Measurements from ENCODE around the gene ENTPD2. TPM values are rescaled to one million over a fixed set of nuclear protein-coding genes. Genes with fewer than 3 reads are reported as not detected.

ENTPD2 gene
- total RNA-seq, 2 donors from 2014 or later = not detected

DNA sequence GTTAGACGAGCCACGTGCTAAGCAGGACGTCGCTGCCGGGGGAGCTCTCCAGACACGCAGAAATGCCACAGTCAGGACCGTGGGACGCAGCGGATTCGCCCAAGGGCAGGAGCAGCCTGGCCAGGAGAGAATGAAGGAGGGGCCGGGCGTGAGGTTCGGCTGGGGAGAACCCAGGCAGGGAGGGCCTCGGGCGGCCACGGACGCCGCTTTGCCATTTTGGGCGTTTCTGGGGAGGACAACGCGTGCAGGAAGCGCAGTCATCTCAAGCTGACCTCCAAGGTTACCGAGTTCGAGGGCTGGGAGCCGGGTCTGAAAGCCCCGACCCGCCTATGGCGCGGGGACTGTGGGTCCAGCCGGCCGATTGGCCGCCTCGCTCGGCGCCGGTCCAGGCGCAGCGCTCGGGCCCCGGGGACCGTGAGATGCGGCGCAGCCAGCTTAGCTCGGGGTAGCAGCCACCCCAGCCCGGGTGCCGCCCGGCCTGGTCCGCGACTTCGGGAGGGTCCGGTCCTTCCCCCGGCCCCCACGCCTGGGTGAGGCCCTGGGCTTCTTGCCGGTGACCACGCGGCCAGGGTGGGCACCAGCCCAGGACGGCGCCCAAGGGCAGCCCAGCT is 32.2 kb upstream of the ENTPD2 start:
- H3K27ac Mint-ChIP-seq = peak overlapping the region; percentile 87 to 92
- no peaks in the 10 kb centered on the region for H3K36me3 Mint-ChIP-seq
- H3K4me1 Mint-ChIP-seq (ENCODE audit: low read depth in 2 of 2) = peaks cover 23 to 29% of the 10 kb centered on the region in 2 donors
- DNase-seq (ENCODE audit: low spot score) = no peak
- H3K4me3 Mint-ChIP-seq = peak overlapping the region; percentile 95
- no peaks in the 10 kb centered on the region for H3K27me3 Mint-ChIP-seq
- H3K9me3 Mint-ChIP-seq = no peaks in the 10 kb centered on the region
- ATAC-seq = peak in 1 of 2 donors; percentile 2

DNA sequence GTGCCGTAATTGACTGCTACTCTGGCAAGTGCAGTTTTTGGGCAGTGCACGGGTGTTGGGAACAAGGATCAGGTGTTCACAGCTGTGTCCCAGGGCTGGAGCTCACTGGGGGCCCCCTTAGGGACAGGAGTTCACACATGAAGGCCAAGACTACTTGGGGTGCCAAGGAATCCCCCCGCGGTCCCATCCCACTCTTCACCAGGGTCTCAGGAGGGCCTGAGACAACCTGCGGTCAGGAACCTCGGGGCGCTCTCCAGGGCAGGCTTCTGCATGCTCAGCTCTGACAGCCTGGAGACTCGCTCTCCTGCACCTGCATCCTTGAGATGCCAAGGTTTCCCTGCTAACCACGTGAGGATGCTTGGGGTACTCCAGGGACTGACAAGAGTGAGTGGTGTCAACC is 30.7 kb upstream of the ENTPD2 start:
- no peaks in the 10 kb centered on the region for H3K27me3 Mint-ChIP-seq
- no peaks in the 10 kb centered on the region for H3K36me3 Mint-ChIP-seq
- no peak overlapping the region for H3K27ac Mint-ChIP-seq
- DNase-seq (ENCODE audit: low spot score) = no peak
- H3K4me1 Mint-ChIP-seq (ENCODE audit: low read depth in 2 of 2) = peaks cover 24 to 27% of the 10 kb centered on the region in 2 donors
- no peaks in the 10 kb centered on the region for H3K9me3 Mint-ChIP-seq
- ATAC-seq = no peak
- H3K4me3 Mint-ChIP-seq = no peak overlapping the region

DNA sequence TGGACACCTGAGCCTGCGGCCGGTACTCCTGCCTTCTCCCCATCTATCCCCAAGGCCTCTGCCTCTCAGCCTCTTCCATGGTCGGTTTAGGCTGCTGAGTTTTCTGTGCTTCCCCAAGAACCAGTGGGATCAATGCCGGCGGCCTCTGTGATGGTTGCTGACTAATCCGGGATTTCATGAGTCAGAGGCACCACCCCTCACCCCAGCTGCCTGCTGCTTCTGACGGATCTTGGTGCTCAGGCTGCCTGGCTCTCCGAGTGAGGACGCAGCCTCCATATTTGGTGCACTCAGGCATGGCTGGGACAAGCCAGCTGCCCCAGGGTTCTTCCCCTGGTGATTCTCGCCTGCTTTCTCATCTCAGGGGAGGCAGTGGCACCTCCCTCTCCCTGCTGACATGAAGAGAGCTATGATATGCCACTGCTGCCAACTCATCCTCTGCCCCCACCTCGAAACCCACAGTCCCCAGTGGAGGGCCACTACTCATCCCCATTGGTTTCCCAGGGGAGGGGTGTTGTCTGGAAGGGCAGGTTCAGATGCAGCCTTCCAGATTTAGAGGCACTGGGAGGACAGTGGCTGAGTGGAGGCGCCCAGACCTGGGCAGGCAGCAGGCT is 29.6 kb upstream of the ENTPD2 start:
- H3K4me1 Mint-ChIP-seq (ENCODE audit: low read depth in 2 of 2) = peaks cover 18 to 19% of the 10 kb centered on the region in 2 donors
- DNase-seq (ENCODE audit: low spot score) (no peak), ATAC-seq (no peak)
- no peak overlapping the region for H3K27ac Mint-ChIP-seq
- H3K4me3 Mint-ChIP-seq = no peak overlapping the region
- no peaks in the 10 kb centered on the region for H3K27me3 Mint-ChIP-seq
- H3K36me3 Mint-ChIP-seq = no peaks in the 10 kb centered on the region
- no peaks in the 10 kb centered on the region for H3K9me3 Mint-ChIP-seq

DNA sequence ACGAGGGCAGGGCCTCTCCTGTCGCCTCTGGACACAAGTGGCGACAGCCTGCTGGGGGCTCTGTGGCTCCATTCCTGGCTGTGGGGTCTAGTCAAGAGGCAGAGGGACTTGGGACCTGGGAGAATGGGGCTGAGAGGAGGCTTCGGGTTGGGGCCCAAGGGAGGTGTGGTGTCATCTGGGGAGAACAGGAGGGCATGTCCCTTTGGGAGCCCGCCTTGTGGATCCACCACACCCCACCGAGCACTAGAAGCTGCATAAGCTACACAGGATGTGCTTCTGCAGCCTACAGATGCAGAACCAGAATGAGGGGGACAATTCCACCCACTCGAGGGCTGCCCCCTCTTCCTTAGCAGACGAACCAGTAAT is 29.0 kb upstream of the ENTPD2 start:
- H3K9me3 Mint-ChIP-seq = no peaks in the 10 kb centered on the region

DNA sequence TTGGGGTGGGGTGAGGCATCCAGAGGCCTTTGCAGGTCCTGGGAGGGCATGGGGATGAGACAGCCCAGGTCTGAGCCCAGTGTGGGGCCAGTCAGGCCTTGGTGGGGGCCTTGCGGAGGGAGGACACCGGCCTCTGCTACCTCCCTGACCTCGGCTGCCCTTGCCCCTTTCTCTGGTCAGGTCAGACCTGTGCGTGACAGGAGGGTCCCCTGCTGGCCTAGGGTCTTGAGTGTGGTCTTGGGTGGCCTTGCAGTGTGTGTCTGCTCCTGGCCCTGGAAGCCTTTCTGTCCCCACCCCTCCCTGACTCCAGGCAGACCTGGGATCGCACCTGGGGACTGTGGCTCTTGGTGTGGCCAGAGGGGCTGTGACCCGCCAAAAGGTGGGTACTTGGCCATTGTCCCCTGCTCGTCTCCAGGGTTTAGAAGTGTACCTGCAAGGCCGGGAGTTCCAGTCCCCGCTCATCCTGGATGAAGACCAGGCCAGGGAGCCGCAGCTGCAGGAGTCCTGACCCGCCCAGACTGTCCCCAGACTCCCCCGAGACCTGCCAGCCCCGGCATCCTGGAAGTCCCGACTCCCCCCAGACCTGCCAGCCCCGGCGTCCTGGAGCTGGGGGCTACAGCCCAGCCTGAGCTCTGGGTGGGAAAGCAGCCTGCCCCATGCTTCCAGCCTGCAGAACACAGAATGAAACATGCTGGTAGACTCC is 28.5 kb upstream of the ENTPD2 start:
- Mint-ChIP-seq H3K36me3 (no peaks in the 10 kb centered on the region), H3K4me1 (ENCODE audit: low read depth in 2 of 2) (peaks cover 7% of the 10 kb centered on the region in 2 donors), H3K27me3 (no peaks in the 10 kb centered on the region), H3K4me3 (no peak overlapping the region), H3K27ac (no peak overlapping the region), H3K9me3 (no peaks in the 10 kb centered on the region)
- ATAC-seq (no peak), DNase-seq (ENCODE audit: low spot score) (no peak)

More for the DNA sequence above, 29.0 kb upstream of the ENTPD2 start:
- no peak for ATAC-seq
- Mint-ChIP-seq H3K4me3 (no peak overlapping the region), H3K27ac (no peak overlapping the region), H3K27me3 (no peaks in the 10 kb centered on the region), H3K4me1 (ENCODE audit: low read depth in 2 of 2) (peaks cover 12 to 13% of the 10 kb centered on the region in 2 donors), H3K36me3 (no peaks in the 10 kb centered on the region)
- no peak for DNase-seq (ENCODE audit: low spot score)

DNA sequence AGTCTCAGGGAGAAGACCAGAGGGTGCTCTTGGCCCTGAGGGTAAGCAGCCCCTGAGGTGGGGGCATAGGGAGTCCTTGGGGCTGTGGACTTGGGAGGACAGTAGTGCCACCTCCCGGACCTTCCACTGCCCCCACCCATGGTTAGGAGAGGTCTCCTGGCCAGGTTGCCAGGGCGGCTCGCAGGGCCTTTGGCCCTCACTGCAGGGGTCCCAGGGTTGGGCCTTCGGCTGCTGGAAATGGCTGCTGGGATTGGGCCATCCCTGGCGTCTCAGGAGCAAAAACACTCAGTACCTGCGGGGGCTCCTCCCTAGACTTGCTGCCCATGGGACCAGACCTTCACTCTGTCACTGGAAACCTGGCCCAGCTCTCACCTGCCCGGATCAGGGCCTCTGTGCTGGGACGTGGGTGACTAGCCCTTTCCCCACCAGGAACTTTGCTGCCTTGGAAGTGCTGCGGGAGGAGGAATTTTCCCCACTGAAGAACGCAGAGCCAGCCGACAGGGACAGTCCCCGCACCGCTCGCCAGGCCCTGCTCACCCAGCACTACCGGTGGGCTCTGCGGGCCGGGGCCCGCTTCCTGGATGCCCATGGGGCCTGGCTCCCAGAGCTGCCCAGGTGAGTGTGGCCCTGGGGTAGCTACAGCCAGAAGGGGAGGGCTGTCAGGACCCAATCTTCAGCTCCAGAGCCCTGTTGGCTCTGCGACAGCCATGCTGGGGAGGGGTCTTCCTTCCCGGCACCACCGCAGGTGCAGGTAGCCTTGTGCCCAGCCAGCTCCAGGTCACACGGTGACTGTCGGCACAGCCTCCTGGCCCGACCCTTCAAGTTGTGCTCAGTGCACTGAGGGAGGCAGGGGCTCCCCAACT is 26.6 kb upstream of the ENTPD2 start:
- ATAC-seq (no peak), DNase-seq (ENCODE audit: low spot score) (no peak)
- Mint-ChIP-seq H3K27ac (no peak overlapping the region), H3K9me3 (no peaks in the 10 kb centered on the region), H3K36me3 (no peaks in the 10 kb centered on the region), H3K4me3 (no peak overlapping the region), H3K4me1 (ENCODE audit: low read depth in 2 of 2) (peaks cover 2 to 3% of the 10 kb centered on the region in 2 donors), H3K27me3 (no peaks in the 10 kb centered on the region)

DNA sequence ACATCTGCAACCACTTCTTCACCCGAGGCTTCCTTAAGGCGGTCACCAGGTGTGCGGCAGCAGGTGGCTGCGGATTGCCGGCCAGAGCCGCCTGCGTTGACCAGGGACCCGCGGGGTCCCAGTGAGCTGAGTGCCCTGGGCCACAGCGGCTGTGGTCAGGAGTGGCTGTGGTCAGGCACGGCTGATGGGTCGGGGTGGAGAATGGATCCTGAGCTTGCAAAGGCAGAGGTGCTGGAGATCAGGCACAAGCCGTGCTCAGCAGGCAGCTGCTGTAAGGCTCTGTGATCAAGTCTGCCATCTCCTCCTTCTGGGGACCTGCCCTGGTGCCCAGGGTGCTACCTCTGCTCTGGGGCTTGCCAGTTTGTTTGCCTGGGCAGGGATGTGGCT is 25.5 kb upstream of the ENTPD2 start:
- ATAC-seq = no peak
- peaks cover 0 to 3% of the 10 kb centered on the region in 2 donors for H3K4me1 Mint-ChIP-seq (ENCODE audit: low read depth in 2 of 2)

DNA sequence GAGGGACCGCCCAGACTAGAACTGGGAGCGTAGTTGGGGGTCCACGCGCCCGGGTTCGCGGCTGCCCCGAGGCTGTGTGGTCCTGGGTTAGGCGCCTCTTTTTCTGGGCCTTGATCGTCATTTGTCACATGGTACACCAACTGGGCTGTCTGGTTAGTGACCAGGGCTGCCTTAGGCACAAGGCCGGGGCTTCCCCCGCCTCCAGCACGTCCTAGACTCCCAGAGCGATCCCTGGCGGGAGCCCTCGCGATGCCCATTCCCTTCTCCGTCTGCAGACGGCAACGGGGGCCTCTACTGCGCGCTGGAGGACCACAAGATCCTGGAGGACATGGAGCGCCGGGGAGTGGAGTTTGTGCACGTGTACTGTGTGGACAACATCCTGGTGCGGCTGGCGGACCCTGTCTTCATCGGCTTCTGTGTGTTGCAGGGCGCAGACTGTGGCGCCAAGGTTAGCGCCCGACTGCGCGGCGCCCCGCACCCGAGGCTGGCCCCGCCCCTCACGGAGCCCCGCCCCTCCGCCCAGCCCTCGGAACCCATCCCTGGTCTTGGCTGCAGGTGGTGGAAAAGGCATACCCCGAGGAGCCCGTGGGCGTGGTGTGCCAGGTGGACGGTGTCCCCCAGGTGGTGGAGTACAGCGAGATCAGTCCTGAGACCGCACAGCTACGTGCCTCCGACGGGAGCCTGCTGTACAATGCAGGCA is 25.0 kb upstream of the ENTPD2 start:
- no peak for DNase-seq (ENCODE audit: low spot score)

More for the DNA sequence above, 25.5 kb upstream of the ENTPD2 start:
- Mint-ChIP-seq H3K36me3 (no peaks in the 10 kb centered on the region), H3K27me3 (no peaks in the 10 kb centered on the region), H3K9me3 (no peaks in the 10 kb centered on the region), H3K4me3 (no peak overlapping the region), H3K27ac (no peak overlapping the region)
- no peak for DNase-seq (ENCODE audit: low spot score)

DNA sequence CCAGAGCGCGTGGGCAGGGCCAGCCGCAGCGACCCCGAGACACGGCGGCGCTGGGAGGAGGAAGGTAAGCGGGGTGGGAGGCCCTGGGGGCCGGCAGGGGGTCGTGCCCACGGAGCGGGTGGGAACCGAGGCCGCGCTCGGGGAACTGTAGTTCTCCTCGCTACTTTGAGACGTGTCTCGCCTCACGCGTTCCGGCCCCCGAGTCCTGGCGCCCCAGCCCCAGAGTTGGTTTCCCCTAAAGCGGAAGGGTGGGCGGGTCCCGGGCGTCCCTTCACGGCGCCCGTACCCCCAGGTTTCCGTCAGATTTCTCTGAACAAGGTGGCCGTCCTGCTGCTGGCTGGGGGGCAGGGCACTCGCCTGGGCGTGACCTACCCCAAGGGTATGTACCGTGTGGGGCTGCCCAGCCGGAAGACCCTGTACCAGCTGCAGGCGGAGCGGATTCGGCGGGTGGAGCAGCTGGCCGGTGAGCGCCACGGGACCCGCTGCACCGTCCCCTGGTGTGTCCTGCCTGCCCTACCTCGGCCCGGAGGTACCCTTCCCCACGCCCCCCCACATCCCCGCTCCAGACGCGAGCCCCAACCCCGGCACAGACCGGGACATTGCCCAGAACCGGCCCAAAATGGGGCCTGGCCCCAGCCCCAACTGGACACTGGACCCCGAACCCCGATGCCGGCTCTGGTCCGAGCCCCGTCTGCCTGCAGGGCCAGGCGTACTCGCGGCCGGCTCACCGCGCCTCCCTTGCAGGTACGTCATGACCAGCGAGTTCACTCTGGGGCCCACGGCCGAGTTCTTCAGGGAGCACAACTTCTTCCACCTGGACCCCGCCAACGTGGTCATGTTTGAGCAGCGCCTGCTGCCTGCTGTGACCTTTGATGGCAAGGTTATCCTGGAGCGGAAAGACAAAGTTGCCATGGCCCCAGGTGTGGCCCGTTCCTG is 24.2 kb upstream of the ENTPD2 start:
- peak; percentile 59 to 65 for ATAC-seq
- Mint-ChIP-seq H3K9me3 (no peaks in the 10 kb centered on the region), H3K27me3 (no peaks in the 10 kb centered on the region), H3K4me1 (ENCODE audit: low read depth in 2 of 2) (peaks cover 5 to 6% of the 10 kb centered on the region in 2 donors), H3K36me3 (no peaks in the 10 kb centered on the region), H3K4me3 (peak overlapping the region; percentile 77), H3K27ac (no peak overlapping the region)
- DNase-seq (ENCODE audit: low spot score) = peak; percentile 79

More for the DNA sequence above, 25.0 kb upstream of the ENTPD2 start:
- no peak for ATAC-seq
- no peaks in the 10 kb centered on the region for H3K9me3 Mint-ChIP-seq
- H3K4me1 Mint-ChIP-seq (ENCODE audit: low read depth in 2 of 2) = peaks cover 0 to 4% of the 10 kb centered on the region in 2 donors
- H3K4me3 Mint-ChIP-seq = peak overlapping the region; percentile 77
- H3K27ac Mint-ChIP-seq = no peak overlapping the region
- H3K36me3 Mint-ChIP-seq = no peaks in the 10 kb centered on the region
- no peaks in the 10 kb centered on the region for H3K27me3 Mint-ChIP-seq

DNA sequence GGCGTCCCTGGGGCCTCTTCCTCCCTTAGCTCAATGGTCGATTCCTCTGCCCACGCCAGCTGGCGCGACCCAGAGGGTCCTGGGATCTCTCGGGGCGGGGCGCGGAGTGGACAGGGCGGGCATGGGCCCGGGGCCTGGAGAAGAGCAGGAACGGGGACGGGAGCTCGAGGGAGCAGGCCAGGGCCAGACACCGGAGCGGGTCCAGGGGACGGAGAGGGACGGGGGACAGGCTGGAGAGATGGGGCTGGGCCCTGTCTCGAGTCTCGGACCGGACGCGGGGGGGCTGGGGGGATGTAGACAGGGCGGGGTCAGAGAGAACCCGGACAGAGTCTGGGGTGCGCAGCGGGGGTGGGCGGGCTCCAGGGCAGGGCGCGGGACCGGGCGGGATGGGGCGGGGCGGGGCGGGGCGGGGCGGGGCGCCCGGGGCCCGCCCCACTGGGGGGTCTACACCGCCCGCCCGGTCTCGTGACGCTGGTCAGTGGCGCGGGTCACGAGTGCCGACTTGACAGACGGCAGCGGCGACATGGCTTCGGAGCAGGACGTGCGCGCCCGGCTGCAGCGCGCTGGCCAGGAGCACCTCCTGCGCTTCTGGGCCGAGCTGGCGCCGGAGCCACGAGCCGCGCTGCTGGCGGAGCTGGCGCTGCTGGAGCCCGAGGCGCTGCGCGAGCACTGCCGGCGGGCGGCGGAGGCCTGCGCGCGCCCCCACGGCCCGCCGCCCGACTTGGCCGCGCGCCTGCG is 23.3 kb upstream of the ENTPD2 start, which contains the start of gene UAP1L1:
Gene UAP1L1, plus strand, starts transcription at position 508 of the 738 bp plus-strand sequence. Its CDS starts 16 bp downstream, at position 524.
- H3K36me3 Mint-ChIP-seq = no peaks in the 10 kb centered on the region
- no peaks in the 10 kb centered on the region for H3K27me3 Mint-ChIP-seq
- H3K27ac Mint-ChIP-seq = no peak within 1 kb of the TSS
- no peaks in the 10 kb centered on the region for H3K9me3 Mint-ChIP-seq
- DNase-seq (ENCODE audit: low spot score) = peak; percentile 83
- peaks cover 5 to 6% of the 10 kb centered on the region in 2 donors for H3K4me1 Mint-ChIP-seq (ENCODE audit: low read depth in 2 of 2)
- peak; percentile 81 to 86 for ATAC-seq
- peak within 1 kb of the TSS; percentile 77 for H3K4me3 Mint-ChIP-seq

DNA sequence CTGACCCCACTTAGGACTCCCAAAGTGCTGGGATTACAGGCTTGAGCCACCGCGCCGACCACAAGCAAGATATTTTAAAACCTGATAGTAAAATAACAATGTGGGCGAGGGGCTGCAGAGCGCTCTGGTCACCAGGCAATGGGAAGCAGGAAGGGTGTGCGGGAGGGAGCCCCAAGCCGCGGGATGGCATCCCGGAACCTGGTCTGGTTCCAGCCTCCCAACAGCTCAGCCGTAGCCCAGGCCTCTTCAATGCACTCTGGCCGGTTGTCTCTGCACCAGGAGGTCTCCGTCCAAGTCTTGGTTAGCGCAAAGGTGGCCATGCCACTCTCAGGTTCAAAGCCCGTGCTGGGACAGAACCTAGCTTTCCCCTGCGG is 22.8 kb upstream of the ENTPD2 start:
- no peaks in the 10 kb centered on the region for H3K9me3 Mint-ChIP-seq
- H3K4me3 Mint-ChIP-seq = peak overlapping the region; percentile 36
- no peak overlapping the region for H3K27ac Mint-ChIP-seq
- no peaks in the 10 kb centered on the region for H3K27me3 Mint-ChIP-seq
- no peaks in the 10 kb centered on the region for H3K36me3 Mint-ChIP-seq
- DNase-seq (ENCODE audit: low spot score) (no peak), ATAC-seq (no peak)
- H3K4me1 Mint-ChIP-seq (ENCODE audit: low read depth in 2 of 2) = peaks cover 5 to 8% of the 10 kb centered on the region in 2 donors

DNA sequence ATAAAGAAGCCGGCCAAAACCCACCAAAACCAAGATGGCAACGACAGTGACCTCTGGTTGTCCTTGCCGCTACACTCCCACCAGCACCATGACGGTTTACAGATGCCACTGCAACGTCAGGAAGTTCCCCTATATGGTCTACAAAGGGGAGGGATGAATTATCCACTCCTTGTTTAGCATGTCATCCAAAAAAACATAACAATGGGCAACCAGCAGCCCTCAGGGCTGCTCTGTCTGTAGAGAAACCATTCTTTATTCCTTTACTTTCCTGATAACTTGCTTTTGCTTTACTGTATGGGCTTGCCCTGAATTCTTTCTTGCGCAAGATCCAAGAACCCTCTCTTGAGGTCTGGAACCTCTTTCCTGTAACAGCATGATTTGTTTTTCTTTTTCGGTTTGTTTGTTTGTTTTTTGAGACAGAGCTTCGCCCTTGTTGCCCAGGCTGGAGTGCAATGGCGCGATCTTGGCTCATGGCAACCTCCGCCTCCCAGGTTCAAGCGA is 21.5 kb upstream of the ENTPD2 start:
- no peak for ATAC-seq
- Mint-ChIP-seq H3K4me3 (no peak overlapping the region), H3K27me3 (no peaks in the 10 kb centered on the region), H3K27ac (no peak overlapping the region), H3K4me1 (ENCODE audit: low read depth in 2 of 2) (peaks cover 13 to 16% of the 10 kb centered on the region in 2 donors), H3K9me3 (no peaks in the 10 kb centered on the region), H3K36me3 (no peaks in the 10 kb centered on the region)
- no peak for DNase-seq (ENCODE audit: low spot score)

Data from natural killer cell treated with Interleukin-12 subunit alpha and Interleukin-12 subunit beta and Interleukin-15 and Interleukin-18, amount 100 ng/mL, for 72 hours (primary cell).